Liver (tissue), 9 donors: ENCODE data around the gene CPNE9. TPM values are rescaled to one million over a fixed set of nuclear protein-coding genes. Genes with fewer than 3 reads are reported as not detected.

Experiments
- DNase-seq: peaks from one replicate; pipeline ENCODE4 v3.0.0-alpha.2; 2017; ENCODE audit warnings: low spot score
- H3K27ac ChIP-seq, 2 donors: one replicate each; pipeline ENCODE4 v1.7.0; 2013; ENCODE audit warnings: inconsistent platforms in 2 of 2, low read length in 2 of 2, control low read depth in 1 of 2, low read depth in 1 of 2, mild to moderate bottlenecking in 1 of 2
- H3K27me3 ChIP-seq, 4 donors: one replicate each; pipeline versions ENCODE4 v1.6.1 to v1.7.0; 2013; ENCODE audit warnings: low read length in 3 of 4, inconsistent platforms in 1 of 4, mild to moderate bottlenecking in 1 of 4, moderate library complexity in 1 of 4; ENCODE audit not compliant: control insufficient read depth in 4 of 4, insufficient read depth in 4 of 4
- H3K36me3 ChIP-seq, 4 donors: one replicate each; pipeline versions ENCODE4 v1.6.1 to v1.7.0; 2013; ENCODE audit warnings: low read length in 3 of 4, mild to moderate bottlenecking in 3 of 4, low read depth in 1 of 4, moderate library complexity in 1 of 4; ENCODE audit not compliant: control insufficient read depth in 4 of 4, insufficient read depth in 3 of 4
- H3K4me1 ChIP-seq, 4 donors: one replicate each; pipeline versions ENCODE4 v1.6.1 to v1.7.0; 2013; ENCODE audit warnings: low read length in 3 of 4, mild to moderate bottlenecking in 3 of 4, moderate library complexity in 1 of 4; ENCODE audit not compliant: control insufficient read depth in 4 of 4, insufficient read depth in 4 of 4
- H3K4me3 ChIP-seq, 3 donors: one replicate each; pipeline versions ENCODE4 v1.6.1 to v1.7.0; 2013; ENCODE audit warnings: low read length in 3 of 3, control low read depth in 1 of 3, low read depth in 1 of 3, mild to moderate bottlenecking in 1 of 3
- H3K9ac ChIP-seq, 2 donors: one replicate each; pipeline ENCODE4 v1.7.0; 2013; ENCODE audit warnings: low read length in 2 of 2, mild to moderate bottlenecking in 2 of 2, moderate library complexity in 2 of 2, control low read depth in 1 of 2, low read depth in 1 of 2
- H3K9me3 ChIP-seq, 4 donors: one replicate each; pipeline versions ENCODE4 v1.6.1 to v1.7.0; 2013; ENCODE audit warnings: low read length in 3 of 4; ENCODE audit not compliant: control insufficient read depth in 4 of 4
- CTCF ChIP-seq: fragments of 150-350 bp; IDR thresholded peaks from 2 replicates; pipeline ENCODE4 v1.5.1; 2017; ENCODE audit warnings: improper control_type of control experiment, low read depth, low read length; ENCODE audit not compliant: missing input control
- EGR1 ChIP-seq, 2 donors: IDR thresholded peaks; 2 replicates each; pipeline ENCODE4 v1.6.1; 2016 to 2018; ENCODE audit warnings: antibody characterized with exemption in 2 of 2, low read depth in 2 of 2
- FOXA1 ChIP-seq: IDR thresholded peaks from 2 replicates; pipeline ENCODE4 v1.6.1; 2016; ENCODE audit warnings: antibody characterized with exemption
- FOXA2 ChIP-seq: IDR thresholded peaks from 2 replicates; pipeline ENCODE4 v1.6.1; 2016; ENCODE audit warnings: antibody characterized with exemption
- GABPA ChIP-seq, 2 donors: IDR thresholded peaks in 1 of 2; conservative IDR thresholded peaks in 1 of 2; 2 replicates each; pipeline ENCODE4 v1.6.1; 2016; ENCODE audit warnings: antibody characterized with exemption in 2 of 2, mild to moderate bottlenecking in 1 of 2, moderate library complexity in 1 of 2
- JUND ChIP-seq, 2 donors: IDR thresholded peaks; 2 replicates each; pipeline ENCODE4 v1.6.1; 2016; ENCODE audit warnings: antibody characterized with exemption in 2 of 2
- NR2F2 ChIP-seq: IDR thresholded peaks from 2 replicates; pipeline ENCODE4 v1.6.1; 2016; ENCODE audit warnings: antibody characterized with exemption
- RAD21 ChIP-seq, 2 donors: IDR thresholded peaks; 2 replicates each; pipeline ENCODE4 v1.6.1; 2016; ENCODE audit warnings: antibody characterized with exemption in 2 of 2, mild to moderate bottlenecking in 2 of 2
- SP1 ChIP-seq: IDR thresholded peaks from 2 replicates; pipeline ENCODE4 v1.6.1; 2018; ENCODE audit warnings: antibody characterized with exemption, mild to moderate bottlenecking
- TAF1 ChIP-seq: conservative IDR thresholded peaks from 2 replicates; pipeline ENCODE4 v1.6.1; 2016; ENCODE audit warnings: antibody characterized with exemption, mild to moderate bottlenecking
- YY1 ChIP-seq: IDR thresholded peaks from 2 replicates; pipeline ENCODE4 v1.6.1; 2016; ENCODE audit warnings: antibody characterized with exemption, mild to moderate bottlenecking
- ZBTB33 ChIP-seq: IDR thresholded peaks from 2 replicates; pipeline ENCODE4 v1.6.1; 2016; ENCODE audit warnings: antibody characterized with exemption
- WGBS: extraction: QIAGEN DNeasy Blood & Tissue Kit; methylation state at CpG from one replicate; pipeline ENCODE4 v1.1.7; 2013; 5-methylcytosine and 5-hydroxymethylcytosine counted together
- polyA plus RNA-seq, 2 donors: library from polyadenylated mRNA; stranded (reverse) in 1 of 2; unstranded in 1 of 2; fragments of 200-250 nt in 1 of 2; fragments of >200 nt in 1 of 2; fragmentation: Nextera tagmentation in 1 of 2; extraction: Ambion mirVana in 1 of 2; gene quantifications; one replicate each; pipeline versions ENCODE4 v1.2.1 to v1.2.3, GENCODE V29; 2013 to 2015
- total RNA-seq, 2 donors: library from RNA; depleted of rRNA; stranded (reverse); fragments of >200 nt; gene quantifications; one replicate each; pipeline ENCODE4 v1.2.3, GENCODE V29; 2014
- TF ChIP-seq, protein P1 (sequence below): IDR thresholded peaks from 2 replicates; pipeline ENCODE4 v1.6.1; 2016; ENCODE audit warnings: antibody characterized with exemption
- TF ChIP-seq, protein P2 (sequence below): IDR thresholded peaks from 2 replicates; pipeline ENCODE4 v1.6.1; 2016; ENCODE audit warnings: antibody characterized with exemption, mild to moderate bottlenecking
- TF ChIP-seq, protein P3 (sequence below): IDR thresholded peaks from 2 replicates; pipeline ENCODE4 v1.6.1; 2016; ENCODE audit warnings: antibody characterized with exemption
- donor health status: healthy.
- donor health status: healthy.
- donor health status: healthy.
- donor health status: healthy.
- donor health status: healthy.

Gene CPNE9
- total and polyA plus RNA-seq, 4 donors, result not detected

GRCh38 chr3:9679476-9680080, 24.1 kb upstream of the CPNE9 start:
- Histone ChIP-seq H3K4me3 (no peak overlapping the region), H3K4me1 (peaks cover 0 to 11% (median 6%) of the 10 kb centered on the region in 4 donors), H3K27me3 (no peaks in the 10 kb centered on the region), H3K9ac (no peak overlapping the region), H3K36me3 (peaks cover 7 to 76% (median 62%) of the 10 kb centered on the region in 4 donors), H3K9me3 (no peaks in the 10 kb centered on the region), H3K27ac (no peak overlapping the region)
- 95% methylated on average over 6 of the region's 6 CpGs for WGBS
- TF ChIP-seq YY1 (no peak), EGR1 (IDR thresholded peaks at IDR 0.05; ENCODE audit: low read depth in 2 of 2) (no peak), NR2F2 (no peak), FOXA1 (no peak), GABPA (IDR thresholded peaks at IDR 0.05 in 1 of 2, conservative IDR thresholded peaks at IDR 0.05 in 1 of 2) (no peak), JUND (IDR thresholded peaks at IDR 0.05) (no peak), ZBTB33 (no peak), RAD21 (IDR thresholded peaks at IDR 0.05) (no peak), CTCF (no peak), SP1 (no peak), TAF1 (no peak), FOXA2 (no peak)
- TF ChIP-seq, protein P1, sequence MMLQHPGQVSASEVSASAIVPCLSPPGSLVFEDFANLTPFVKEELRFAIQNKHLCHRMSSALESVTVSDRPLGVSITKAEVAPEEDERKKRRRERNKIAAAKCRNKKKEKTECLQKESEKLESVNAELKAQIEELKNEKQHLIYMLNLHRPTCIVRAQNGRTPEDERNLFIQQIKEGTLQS, result no peak
- TF ChIP-seq, protein P2, sequence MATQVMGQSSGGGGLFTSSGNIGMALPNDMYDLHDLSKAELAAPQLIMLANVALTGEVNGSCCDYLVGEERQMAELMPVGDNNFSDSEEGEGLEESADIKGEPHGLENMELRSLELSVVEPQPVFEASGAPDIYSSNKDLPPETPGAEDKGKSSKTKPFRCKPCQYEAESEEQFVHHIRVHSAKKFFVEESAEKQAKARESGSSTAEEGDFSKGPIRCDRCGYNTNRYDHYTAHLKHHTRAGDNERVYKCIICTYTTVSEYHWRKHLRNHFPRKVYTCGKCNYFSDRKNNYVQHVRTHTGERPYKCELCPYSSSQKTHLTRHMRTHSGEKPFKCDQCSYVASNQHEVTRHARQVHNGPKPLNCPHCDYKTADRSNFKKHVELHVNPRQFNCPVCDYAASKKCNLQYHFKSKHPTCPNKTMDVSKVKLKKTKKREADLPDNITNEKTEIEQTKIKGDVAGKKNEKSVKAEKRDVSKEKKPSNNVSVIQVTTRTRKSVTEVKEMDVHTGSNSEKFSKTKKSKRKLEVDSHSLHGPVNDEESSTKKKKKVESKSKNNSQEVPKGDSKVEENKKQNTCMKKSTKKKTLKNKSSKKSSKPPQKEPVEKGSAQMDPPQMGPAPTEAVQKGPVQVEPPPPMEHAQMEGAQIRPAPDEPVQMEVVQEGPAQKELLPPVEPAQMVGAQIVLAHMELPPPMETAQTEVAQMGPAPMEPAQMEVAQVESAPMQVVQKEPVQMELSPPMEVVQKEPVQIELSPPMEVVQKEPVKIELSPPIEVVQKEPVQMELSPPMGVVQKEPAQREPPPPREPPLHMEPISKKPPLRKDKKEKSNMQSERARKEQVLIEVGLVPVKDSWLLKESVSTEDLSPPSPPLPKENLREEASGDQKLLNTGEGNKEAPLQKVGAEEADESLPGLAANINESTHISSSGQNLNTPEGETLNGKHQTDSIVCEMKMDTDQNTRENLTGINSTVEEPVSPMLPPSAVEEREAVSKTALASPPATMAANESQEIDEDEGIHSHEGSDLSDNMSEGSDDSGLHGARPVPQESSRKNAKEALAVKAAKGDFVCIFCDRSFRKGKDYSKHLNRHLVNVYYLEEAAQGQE, result no peak
- TF ChIP-seq, protein P3, sequence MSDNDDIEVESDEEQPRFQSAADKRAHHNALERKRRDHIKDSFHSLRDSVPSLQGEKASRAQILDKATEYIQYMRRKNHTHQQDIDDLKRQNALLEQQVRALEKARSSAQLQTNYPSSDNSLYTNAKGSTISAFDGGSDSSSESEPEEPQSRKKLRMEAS, result no peak
- DNase-seq, result no peak
